A673 (cell line): Measurements from ENCODE around the gene BTBD3.

Experiments
- EZH2 ChIP-seq: fragments of 200-600 bp; sonication (generic); IDR thresholded peaks from 2 replicates; pipeline ENCODE4 v1.6.1; 2017; ENCODE audit warnings: borderline replicate concordance, low read depth, mild to moderate bottlenecking, mixed read lengths, antibody characterized with exemption, low read length; ENCODE audit not compliant: poor library complexity, severe bottlenecking
- TF ChIP-seq, protein P1 (sequence below): fragments of 300-800, 200-600 bp; sonication (generic); conservative IDR thresholded peaks from 2 replicates; pipeline ENCODE4 v1.5.1; 2017; ENCODE audit warnings: low read depth, mild to moderate bottlenecking, antibody characterized with exemption, low read length, moderate library complexity, mixed read lengths

DNA sequence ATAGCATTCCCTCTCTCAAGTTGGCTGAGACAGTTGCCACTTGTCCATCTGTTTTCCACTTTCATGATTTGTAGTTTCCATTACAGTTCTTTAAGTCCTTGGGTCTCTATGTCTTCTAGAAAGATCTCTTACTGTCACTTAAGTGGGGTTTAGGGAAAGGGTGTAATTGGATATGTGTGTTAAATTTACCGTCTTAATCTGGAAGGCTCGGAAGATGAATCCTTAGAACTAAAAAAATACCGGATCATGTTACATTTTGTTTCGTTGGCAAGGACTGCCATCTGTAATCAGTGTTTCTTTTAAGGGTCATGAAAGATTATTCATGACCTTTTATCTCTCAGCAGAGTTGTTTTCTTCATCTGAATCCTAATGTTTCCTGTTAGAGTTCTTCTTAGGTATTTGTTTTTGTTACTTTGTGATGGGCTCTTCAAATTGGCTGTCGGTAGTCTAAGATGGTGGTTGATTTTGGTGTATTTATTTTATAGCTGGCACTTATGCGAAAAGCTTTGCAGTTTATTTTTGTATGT lies 21.8 kb upstream of the BTBD3 start:
- TF ChIP-seq, protein P1, sequence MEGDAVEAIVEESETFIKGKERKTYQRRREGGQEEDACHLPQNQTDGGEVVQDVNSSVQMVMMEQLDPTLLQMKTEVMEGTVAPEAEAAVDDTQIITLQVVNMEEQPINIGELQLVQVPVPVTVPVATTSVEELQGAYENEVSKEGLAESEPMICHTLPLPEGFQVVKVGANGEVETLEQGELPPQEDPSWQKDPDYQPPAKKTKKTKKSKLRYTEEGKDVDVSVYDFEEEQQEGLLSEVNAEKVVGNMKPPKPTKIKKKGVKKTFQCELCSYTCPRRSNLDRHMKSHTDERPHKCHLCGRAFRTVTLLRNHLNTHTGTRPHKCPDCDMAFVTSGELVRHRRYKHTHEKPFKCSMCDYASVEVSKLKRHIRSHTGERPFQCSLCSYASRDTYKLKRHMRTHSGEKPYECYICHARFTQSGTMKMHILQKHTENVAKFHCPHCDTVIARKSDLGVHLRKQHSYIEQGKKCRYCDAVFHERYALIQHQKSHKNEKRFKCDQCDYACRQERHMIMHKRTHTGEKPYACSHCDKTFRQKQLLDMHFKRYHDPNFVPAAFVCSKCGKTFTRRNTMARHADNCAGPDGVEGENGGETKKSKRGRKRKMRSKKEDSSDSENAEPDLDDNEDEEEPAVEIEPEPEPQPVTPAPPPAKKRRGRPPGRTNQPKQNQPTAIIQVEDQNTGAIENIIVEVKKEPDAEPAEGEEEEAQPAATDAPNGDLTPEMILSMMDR, result no peak
- no peak for TF ChIP-seq EZH2
